GM12874 (cell line): ENCODE data around the gene TNFRSF8.

Source experiments
- TF ChIP-seq, protein P1 (sequence below): IDR thresholded peaks from 2 replicates; pipeline ENCODE4 v1.5.1; 2011; ENCODE audit warnings: low read depth, mild to moderate bottlenecking, control low read depth, low read length, moderate library complexity; ENCODE audit not compliant: insufficient read depth

The TNFRSF8 gene

DNA sequence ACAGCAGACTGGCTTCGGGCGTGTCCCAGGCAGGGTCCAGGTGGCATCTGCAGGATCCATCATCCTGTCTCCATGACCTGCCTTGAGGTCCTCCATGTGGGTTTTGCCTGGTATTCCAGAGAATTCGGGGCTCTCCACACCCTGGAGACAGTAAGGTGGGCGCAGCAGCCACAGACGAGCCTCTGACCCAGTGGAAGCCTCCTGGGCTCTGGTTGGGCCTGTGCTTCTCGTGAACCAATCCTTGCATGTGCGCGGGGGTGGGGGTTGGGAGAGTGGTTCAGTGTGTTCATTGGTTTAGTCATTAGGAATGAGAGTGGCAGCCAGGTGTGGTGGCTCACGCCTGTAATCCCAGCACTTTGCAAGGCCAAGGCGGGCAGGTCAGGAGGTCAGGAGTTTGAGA is 71.6 kb downstream of the TNFRSF8 start:
- TF ChIP-seq, protein P1, sequence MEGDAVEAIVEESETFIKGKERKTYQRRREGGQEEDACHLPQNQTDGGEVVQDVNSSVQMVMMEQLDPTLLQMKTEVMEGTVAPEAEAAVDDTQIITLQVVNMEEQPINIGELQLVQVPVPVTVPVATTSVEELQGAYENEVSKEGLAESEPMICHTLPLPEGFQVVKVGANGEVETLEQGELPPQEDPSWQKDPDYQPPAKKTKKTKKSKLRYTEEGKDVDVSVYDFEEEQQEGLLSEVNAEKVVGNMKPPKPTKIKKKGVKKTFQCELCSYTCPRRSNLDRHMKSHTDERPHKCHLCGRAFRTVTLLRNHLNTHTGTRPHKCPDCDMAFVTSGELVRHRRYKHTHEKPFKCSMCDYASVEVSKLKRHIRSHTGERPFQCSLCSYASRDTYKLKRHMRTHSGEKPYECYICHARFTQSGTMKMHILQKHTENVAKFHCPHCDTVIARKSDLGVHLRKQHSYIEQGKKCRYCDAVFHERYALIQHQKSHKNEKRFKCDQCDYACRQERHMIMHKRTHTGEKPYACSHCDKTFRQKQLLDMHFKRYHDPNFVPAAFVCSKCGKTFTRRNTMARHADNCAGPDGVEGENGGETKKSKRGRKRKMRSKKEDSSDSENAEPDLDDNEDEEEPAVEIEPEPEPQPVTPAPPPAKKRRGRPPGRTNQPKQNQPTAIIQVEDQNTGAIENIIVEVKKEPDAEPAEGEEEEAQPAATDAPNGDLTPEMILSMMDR, result no peak

DNA sequence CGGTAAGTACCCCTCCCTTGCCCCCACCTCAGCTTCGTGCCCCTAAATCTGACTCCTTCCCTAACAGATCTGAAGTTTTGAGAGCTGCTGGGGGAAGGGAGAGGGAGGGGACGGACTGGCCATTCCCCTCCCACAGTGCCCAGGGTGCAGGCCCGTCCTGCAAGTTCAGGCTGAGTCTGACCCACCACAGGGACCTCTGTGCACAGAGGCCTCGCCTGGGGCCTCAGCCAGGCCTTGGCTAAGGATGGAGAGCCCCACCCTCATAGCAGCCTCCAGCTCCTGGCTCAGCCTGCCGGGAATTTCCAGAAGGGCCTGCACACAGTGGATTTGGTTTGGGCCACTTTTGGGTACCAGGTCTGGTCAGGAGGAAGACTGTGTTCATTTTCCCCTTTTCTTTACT is 72.5 kb downstream of the TNFRSF8 start:
- TF ChIP-seq, protein P1, result no peak

DNA sequence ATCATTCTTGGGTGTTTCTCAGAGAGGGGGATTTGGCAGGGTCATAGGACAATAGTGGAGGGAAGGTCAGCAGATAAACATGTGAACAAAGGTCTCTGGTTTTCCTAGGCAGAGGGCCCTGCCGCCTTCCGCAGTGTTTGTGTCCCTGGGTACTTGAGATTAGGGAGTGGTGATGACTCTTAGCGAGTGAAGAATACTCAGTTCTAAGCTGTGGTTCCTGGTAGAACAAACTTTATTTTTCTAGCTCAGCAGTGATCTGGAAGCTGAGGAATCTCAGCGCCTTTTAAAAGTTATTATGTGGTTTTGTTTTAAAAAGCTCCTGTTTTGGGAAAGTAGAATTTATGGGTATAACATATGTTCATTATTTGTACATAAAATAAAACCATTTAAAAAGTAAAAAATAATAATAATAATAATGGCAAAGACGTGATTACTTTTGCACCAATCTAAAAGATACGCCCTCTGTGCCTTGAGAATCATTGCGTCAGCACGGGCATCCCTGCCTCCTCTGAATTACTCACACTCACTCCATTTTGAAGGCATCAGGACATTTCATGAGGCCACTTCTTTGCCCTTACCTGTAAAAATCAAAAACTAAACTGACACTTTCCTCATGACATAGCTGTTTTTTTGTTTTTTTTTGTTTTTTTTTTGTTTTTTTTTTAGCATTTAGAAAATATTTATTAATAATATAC is 74.0 kb downstream of the TNFRSF8 start:
- TF ChIP-seq, protein P1, result no peak

DNA sequence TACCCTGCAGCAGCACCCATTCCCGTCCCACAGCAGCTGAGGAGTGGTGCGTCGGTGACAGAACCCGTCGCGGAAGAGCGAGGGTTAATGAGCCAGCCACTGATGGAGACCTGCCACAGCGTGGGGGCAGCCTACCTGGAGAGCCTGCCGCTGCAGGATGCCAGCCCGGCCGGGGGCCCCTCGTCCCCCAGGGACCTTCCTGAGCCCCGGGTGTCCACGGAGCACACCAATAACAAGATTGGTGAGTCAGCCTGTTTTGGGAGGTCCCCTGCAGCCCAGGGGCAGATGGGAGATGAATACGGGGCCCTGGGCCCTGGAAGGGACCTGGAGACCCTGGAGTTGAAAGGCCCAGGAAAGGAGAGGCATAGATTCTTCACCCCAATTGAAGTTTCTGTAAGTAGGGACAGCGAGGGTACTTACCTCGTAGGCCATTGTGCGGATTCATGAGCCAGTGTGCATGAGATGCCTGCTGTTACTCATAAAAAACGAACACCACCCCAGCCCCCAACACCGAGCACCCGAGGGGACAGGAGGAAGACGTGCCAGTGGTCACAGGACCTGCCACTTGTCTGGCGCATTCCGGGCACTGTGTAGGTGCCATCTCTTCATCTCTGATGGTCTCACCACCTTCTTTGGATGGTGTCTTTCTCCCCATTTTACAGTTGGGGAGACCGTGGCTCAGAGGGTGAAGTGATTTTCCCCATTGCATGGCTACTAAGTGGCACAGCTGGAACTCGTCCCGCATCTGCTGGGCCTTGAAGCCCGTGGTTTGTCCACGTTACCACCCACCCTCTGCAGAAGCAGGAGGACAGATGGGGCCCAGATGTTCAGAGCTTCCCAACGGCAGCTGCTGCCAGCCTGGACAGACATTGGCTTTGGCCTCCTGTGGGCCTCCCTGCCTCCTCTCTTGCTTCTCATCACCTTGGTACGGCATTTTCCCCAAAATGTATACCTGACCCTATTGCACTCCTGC is 75.4 kb downstream of the TNFRSF8 start:
- TF ChIP-seq, protein P1, result no peak

DNA sequence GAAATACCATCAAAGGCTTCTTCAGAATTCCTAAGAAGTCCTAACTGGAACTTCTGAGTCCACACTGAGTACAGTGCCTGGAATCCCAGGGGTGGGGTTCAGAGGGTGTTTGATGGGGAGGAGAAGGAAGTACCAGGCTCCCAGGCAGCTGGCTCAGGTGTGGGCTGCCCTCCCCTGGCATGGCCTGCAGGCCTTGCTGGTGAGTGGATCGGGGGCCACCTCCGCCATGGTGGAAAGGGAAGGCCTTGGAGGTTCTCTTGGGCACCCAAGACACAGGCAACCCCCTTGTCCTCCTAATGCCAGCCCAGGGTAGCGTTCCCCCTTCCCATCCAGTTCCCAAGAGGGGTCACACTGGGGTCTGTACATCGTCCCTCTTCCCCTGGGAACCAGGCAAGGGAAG is 76.9 kb downstream of the TNFRSF8 start:
- TF ChIP-seq, protein P1, result no peak

DNA sequence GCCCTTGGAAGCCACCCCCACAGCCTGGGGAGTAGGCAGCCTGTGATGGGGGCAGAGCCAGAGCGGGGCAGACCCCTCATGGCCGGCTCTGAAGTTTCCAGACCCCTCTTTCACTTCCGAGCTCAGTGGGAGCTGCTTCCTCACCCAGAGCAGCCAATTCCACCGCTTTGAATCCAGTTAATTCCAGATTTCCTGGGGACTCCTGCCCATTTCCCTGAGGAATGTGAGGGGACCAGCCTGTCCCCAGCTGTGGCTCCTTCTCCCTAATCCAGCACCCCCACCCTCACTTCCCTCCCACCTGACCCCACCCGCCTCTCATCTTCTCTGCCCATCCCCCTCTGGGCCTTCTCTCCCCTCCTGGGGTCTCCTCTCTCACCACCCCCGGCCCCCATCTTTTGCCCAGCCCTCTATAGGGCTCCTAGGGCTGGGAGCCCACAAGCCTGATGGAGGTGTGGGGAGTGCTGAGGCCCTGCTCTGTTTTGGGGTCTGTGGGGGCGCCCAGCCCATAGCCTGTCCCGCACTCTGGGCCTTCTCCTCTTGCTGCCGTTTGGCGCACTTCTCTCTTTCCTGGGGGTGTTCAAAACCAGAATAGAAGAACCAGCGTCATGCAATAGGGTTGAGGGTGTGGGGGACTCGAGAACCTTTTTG is 77.5 kb downstream of the TNFRSF8 start:
- TF ChIP-seq, protein P1, result no peak
